Right hindlimb (tissue), 1 donor: ENCODE results near the gene PTBP3.

Experiments used
- DNase-seq: peaks from one replicate; pipeline ENCODE4 v3.0.0-alpha.2; 2018

Gene PTBP3

DNA sequence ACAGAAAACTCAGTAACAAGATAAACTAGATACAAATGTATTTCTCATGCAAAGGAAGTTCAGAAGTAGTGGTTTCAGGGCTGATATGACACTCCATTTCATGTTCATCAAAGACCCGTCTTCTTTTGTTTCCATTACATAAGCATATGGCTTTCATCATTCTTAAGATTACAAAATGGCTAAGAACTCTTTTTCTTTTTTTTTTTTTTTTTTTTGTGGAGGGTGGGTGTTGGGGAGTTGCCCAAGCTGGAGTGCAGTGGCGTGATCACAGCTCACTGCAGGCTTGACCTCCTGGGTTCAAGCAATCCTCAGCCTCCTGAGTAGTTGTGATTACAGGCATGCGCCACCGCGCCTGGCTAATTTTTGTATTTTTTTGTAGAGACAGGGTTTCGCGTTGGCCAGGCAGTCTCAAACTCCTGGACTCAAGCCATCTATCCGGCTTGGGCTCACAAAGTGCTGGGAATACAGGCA is 22.0 kb upstream of the PTBP3 start:
- no peak for DNase-seq

DNA sequence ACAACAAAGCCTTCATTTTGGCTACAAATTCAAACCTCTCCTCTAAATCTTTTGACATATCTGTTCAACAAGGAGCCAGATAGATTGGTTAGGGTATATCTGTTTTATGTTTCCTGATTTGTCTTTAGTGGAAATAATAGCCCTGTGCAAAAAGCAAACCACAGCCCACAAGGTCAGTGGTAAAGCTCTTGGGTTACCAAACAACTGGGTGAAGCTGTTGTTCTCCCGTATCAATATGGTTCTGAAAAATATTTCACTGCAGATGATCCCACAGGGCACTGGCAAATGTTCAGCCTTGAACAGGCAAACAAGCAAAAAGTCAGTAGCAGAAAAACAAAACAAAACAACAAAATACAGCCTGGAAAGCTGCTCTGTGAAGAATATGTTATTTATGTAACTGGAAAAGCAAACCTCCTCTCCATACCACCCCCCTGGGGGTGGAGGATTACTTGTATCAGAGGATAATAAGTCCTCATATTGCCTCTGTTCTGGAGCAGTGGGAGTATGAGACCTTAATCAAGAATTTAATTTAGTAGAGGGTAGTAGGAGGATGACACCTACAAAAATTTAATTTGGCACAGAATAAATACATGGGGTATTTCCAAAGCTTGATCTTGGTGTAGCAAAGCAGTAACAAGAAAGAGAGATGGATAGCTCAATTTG is 20.8 kb upstream of the PTBP3 start:
- no peak for DNase-seq

DNA sequence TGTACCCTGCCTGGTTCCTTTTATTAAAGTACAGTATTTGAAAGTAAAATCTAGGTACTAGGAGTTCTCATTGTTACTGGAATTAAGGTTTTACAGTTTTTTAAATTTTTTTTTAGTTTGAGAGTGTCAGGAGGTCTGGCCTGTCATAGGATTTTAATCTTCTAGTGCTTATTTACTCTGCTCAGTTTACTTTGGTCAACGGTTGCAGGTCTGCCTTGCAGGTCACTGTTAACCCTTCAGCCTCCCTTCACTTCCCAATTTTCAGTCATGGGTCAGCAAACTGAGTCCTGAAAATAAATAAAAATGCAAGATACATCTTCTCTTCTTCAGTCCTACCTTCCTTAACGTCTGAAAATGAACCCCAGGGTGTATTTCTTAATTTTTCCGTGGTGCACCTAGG is 18.8 kb upstream of the PTBP3 start:
- no peak for DNase-seq

DNA sequence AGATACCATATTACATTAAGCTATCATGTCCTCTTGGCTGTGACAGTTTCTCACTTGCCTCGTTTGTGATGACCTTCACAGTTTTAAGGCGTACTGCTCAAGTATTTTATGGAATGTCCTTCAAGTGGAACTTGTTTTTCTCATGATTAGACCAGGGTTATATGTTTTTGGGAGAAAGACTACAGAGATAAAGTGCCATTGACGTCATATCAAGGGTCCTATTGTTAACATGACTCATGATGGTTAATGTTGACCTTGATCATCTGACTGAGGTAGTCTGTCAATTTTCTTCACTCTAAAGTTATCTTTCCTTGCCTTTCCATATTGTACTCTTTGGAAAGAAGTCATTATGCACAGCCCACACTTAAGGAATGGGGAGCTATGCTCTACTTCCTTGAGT is 17.8 kb upstream of the PTBP3 start:
- no peak for DNase-seq

DNA sequence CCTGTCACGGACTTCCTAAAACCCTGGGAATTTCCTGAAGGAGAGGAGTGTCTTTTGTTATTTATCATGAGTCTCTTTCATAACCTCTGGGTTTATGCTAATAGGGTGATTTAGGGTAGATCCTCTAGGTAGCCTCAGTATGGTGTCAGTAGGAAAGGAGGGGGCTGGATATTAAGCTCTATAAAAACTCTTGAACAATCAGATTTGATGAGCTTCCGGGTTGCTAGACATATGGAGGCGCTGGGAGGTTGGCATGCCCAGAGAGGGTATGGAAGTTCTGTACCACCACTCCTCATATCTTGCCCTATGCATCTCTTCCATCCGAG is 15.6 kb upstream of the PTBP3 start:
- DNase-seq, result no peak

DNA sequence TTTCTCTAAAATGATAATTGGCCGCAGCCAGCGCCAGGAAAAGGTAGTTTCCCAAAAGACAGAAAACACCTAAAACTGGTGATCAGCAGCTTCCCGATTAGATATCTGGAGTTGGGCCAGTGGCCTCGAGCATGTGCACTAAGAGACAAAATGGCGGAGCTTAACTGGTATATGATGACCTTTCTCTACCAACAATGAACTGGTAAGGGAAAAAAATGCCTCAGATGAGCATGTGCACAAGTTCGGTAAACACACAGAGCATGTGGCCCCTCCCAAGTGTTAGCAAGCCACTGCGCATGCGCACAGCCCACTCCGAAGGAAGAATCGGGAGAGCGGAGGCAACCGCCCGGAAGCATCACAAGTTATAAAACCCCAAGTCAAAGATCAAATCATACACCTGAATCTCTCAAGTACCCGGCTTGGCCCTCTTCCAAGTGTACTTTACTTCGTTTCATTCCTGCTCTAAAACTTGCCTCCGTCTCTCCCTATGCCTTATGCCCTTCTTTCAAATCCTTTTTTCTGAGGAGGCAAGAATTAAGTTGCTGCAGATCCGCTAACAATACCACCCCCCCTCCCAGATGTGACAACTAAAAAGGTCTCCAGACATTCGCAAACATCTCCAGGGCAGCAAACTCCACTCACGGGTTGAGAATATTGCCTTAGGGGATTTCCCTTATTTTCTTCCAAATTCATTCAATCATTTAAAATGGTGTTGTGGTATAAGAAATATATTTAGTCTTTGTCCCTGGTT is 15.0 kb upstream of the PTBP3 start:
- peak; percentile 79 for DNase-seq

DNA sequence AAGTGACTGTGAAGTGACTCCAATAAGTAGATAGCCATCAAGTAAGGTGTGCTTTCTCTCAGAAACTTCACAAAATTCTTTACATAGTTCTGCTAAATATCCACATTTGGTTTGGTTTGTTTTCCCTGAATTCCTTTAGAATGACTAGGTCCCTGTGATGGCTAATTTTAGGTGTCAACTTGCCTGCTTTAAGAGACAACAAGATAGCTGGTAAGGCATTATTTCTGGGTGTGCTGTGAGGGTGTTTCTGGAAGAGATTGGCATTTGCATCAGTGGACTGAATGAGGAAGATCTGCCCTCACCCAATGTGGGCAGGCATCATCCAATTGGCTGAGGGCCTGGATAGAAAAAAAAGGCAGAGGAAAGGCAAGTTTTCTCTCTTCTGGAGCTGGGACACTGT is 8.3 kb upstream of the PTBP3 start:
- DNase-seq, result no peak

DNA sequence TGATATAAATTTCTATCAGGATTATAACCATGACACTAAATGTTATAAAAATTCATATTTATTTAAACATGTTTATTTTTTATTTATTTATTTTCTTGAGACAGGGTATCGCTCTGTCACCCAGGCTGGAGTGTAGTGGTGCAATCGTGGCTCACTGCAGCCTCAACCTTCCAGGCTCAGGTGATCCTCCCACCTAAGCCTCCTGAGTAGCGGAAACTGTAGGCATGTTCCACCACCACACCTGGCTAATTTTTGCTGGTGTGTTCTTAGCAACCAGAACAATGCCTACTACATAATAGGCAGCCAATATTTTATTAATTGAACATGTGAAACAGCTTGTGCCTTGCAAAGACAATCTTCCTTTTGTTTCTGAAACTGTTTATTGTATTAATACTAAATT is 6.5 kb upstream of the PTBP3 start:
- DNase-seq, result no peak

DNA sequence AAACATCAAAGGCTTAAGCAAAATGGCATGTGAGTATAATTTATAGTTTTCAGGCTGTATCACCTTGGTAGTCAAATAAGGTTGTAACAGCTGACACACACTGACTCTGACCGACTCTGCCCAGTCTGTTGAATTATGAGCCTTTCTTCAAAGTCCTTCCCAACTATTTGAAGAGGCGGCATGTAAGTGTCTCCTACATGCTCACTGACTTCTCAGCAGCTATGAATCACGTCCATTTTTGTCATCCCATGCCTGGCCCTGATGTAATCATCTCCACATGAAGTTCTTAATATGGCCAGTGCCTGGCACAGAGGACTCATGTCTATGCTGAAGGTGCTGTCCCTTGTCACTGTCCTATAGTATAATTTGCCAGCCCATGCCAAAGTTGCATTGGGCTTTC is 5.1 kb upstream of the PTBP3 start:
- no peak for DNase-seq

DNA sequence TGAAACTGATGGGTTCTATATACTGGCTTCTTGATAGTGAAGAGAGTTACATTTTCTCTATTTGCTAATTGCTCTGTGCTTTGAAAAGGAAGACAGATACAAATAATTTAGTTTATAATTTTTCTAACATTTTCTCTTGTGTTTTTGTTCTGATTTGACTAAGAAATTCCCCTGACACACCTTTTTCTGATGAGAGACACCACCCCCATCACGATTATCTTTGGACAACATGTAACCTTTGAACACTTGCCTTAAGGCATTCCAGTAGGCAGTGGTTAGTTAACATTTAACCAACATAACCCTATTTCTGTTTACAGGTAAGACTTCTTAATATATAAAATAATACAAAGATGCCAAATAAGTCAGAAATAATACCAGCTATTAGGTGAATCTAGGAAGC is 4.1 kb upstream of the PTBP3 start:
- DNase-seq, result no peak

DNA sequence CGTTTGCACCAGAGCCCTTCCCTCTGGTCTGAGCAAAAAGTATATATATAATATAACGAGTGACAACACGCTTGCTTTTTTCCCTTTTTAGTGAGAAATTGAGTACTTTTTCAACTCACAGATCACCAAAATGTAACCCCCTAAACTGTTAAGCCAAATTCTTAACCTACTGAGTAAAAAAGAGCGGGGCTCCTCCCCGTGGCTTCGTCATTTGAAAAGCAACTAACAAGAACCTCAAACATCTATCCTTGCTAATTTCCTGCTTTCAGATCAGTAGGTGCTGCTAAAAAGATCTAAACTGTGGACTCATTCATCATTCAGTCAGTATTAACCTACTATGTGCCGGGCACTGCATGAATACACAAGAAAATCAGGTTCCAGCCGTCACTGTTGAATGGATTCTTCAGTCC is 1.0 kb upstream of the PTBP3 start:
- peak; percentile 37 for DNase-seq

DNA sequence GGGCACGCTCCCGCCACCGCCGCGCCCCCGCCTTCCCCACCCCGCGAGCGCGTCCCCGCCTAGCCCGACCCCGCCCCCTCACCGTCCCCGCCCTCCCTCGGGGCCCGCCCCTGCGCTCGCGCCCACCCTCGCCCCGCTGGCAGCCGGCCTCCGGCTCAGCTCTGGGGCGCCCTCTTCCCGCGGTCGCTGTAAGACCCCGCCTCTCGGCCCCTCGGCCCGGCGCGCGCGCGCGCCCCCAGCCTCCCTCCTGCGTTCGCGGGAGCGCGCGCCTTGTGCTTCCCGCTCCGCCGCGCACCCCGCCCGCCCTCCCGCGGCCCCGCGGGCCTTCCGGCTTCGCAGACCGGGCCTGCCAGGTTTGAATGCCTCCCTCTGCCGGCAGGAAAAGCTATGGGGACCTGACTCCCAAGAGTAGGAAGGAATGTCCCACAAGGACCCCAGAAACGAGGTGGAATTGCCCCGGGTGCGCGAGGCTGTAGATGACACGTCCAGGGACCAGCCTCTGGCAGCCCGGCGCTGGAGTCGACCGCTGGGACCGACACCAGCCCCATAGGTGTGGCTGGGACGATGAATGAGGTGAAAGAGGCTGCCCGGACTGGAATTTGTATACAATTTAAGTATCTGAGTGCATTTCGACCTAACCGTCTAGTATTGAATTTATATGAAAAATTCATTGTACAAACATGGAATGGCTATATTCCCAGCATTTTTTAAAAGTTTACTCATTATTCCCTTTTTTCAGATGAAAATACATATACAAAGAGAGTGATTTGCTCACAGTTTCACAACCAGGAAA is 416 bp upstream of the PTBP3 start:
- peak; percentile 96 for DNase-seq

DNA sequence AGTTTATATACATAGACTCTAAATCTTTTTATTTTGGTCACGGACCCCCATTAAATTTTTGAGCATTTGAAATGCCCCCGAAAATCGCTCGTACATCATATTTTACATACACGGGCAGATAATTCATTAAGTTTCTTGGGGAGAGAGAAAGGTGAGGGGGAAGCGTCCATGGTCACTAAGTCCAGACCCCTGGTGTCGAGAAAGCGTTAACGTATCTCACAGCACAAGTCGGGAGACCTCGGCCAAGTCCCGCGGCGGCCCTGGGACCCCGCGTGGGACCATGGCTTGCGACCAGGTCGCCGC is 794 bp downstream of the PTBP3 start:
- no peak for DNase-seq

DNA sequence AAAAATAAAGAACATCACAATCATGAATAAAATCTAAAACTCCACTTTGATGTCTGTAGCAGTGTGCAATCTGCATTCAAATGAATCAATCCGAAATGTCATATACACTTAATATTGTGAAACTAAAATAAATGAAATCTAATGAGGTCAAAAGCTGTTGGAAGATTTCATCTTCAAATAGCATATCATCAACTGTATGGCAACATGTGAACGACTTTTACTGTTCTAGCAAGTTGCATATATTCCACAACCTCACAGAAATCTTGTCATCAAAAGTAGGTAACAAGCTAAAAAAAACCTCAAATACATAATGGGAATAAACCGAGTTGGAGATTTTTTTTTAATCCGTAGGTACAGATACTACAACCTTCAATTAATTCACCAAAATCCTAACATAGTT is 1.2 kb downstream of the PTBP3 start:
- no peak for DNase-seq

DNA sequence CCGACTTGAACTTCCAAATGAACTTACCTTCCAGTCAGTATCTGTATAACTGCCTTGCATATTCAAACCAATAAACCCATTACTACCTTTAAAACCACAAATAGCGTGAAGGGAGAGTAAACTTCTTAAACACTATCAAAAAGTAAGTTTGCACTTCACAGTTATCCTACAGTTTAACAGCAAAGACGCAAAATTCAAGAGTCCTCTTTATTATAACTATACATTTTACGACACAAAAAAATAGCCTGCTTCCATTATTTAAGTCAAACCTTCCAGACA is 1.8 kb downstream of the PTBP3 start:
- no peak for DNase-seq

DNA sequence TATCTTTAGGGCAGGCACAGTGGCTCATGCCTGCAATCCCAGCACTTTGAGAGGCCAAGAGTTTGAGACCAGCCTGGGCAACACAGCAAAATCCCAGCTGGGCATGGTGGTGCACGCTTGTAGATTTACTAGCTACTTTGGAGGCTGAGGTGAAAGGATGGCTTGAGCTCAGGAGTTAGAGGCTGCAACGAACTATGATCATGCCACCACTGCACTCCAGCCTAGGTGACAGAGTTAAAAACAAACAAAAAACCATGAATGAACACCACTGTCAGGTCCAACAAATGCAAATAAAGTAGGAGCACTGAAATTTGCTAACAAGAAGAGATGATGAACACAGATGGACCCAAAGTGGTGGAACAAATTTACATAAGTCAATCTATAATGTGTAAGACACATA is 4.9 kb downstream of the PTBP3 start:
- no peak for DNase-seq

DNA sequence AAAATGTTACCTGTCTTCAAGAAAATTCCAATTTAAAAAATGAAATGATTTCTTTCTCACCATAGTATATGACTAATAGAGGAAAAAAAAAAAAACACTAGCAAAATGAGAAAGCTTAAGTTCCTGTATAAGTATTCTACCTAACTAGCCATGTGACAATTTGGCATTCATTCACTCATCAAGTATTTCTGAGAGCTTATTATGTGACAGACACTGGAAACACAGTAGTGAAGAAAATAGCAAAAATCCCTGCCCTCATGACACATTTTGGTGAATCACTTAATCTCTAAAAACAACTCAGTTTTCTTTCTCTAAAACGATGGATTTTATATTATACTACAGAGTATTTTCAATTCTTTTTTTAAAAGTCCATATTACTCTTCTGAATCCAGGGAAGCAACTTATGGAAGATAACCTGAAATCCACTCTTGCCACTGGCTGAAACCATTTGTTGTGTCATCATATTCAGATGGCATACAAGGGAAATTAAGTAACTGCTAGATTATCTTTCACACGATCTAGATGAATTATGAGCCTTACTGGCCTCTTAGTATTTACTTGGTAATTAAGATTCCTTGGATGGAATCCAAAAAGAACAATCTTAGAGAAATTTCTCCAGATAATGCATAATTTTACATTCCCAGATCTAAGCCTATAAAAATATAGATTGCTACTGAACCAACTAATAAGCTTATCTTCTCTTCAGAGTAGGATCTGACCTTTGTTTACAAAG is 5.5 kb downstream of the PTBP3 start:
- DNase-seq, result no peak

DNA sequence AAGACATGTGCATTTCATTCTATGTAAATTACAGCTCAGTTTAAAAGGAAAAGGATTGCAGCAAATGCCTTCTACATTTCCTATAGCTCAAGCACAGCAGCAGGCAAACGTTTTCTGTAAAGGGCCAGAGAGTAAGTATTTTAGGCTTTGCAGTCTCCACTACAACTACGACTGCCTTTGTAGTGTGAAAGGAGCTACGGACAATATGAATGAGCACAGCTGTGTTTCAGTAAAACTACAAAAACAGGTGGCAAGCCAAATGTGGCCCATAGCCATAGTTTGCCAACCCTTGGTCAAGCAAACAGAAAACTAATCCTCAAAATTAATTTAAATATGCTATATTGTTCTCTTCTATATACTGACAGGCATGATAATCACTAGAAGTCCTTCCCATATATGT is 7.2 kb downstream of the PTBP3 start:
- DNase-seq, result peak; percentile 30

DNA sequence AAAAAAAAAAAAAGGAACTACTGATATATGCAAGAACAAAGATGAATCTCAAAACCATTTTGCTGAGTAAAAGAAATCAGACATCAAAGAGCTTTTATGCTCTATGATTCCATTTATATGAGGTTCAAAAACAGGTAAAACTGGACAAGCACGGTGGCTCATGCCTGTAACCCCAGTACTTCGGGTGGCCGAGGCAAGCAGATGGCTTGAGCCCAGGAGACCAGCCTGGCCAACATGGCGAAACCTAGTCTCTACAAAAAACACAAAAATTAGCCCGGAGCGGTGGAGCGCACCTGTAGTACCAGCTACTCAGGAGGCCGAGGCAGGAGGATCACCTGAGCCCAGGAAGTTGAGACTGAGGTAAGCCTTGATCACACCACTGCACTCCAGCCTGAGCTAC is 7.8 kb downstream of the PTBP3 start:
- no peak for DNase-seq

DNA sequence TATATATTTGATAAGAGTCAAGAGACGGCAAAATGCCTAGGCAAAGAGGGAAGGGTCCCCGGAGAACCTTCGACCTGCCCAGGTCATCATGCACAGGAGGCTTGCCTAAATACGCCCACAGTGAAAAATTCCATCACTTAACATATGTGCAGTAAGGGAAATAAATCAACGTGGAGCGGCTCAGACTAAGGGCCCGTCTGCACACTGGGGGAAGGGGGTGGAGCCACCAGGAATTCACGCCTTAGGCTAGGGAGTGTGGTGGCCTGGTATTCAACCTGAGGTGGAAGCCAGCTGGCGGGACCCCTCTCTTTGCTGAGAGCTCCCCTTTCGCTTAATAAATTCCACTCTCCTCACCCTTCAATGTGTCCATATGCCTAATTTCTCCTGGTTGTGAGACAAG is 8.3 kb downstream of the PTBP3 start:
- no peak for DNase-seq

DNA sequence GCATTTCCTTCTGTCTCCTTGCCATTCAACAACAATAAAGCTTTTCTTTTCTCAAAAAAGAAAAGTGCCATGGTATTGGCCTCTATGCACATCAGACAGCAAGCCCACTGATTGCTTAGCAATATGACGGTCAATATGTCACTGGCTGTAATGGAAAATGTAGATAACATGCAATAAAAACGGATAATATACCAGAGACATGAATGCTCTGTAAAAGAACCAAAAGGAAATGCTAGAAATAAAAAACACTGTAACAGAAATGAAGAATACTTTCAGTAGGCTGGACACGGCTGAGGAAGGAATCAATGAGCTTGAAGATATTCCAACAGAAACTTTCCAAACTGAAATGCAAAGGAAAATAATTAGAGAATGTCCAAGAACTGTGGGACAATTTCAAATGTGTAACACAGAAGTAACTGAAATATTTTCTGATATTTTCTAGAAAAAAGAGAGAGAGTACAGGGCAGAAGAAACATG is 10.0 kb downstream of the PTBP3 start:
- DNase-seq, result no peak

DNA sequence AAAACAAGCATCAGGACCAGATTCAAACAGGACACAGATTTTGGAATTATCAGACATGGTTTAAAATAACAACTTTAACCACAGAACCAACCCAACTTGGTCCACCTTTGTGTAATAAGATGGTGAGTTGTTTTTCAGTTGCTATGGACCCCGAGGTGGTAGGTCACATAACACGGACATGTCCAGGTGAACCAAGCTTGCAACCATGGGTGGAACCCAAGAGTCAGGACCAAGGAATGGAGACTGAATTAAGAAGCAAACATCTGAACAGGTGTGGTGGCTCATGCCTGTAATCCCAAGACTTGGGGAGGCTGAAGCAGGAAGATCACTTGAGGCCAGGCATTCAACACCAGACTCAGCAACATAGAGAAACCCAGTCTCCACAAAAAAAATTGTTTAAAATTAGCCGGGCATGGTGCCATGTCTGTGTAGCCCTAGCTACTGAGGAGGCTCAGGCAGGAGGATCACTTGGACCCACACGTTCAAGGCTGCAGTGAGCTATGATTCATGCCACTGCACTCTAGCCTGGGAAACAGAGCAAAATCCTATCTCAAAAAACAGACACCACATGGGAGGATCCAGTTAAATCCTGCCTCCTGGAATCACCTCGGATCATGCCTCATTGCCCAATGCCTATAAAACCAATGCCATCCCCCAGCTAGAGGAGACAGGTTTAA is 10.6 kb downstream of the PTBP3 start:
- no peak for DNase-seq
